Astrocyte (in vitro differentiated cells and primary cell): ENCODE results near the gene MAN1C1. TPM values are rescaled to one million over a fixed set of nuclear protein-coding genes. Genes with fewer than 3 reads are reported as not detected.

Experiments used
- DNase-seq: peaks from one replicate; pipeline ENCODE4 v3.0.0-alpha.2; 2010; ENCODE audit warnings: low read depth
- FAIRE-seq: peaks from 2 replicates; lab custom pipeline; 2011; peaks lifted over from hg19 to GRCh38; lab: Jason Lieb, UNC
- H2AFZ ChIP-seq: 2 replicates; pipeline ENCODE4 v1.6.0; 2012; ENCODE audit warnings: low read depth, low read length, inconsistent platforms
- H3K27ac ChIP-seq: 2 replicates; pipeline ENCODE4 v1.5.1; 2011; ENCODE audit warnings: low read depth, low read length, inconsistent platforms
- H3K27me3 ChIP-seq: 2 replicates; pipeline ENCODE4 v1.6.0; 2011; ENCODE audit warnings: low read length, inconsistent platforms; ENCODE audit not compliant: insufficient read depth
- H3K36me3 ChIP-seq: 2 replicates; pipeline ENCODE4 v1.5.1; 2011; ENCODE audit warnings: low read length, inconsistent platforms; ENCODE audit not compliant: insufficient read depth
- H3K4me1 ChIP-seq: 2 replicates; pipeline ENCODE4 v1.5.1; 2011; ENCODE audit warnings: low read length, inconsistent platforms; ENCODE audit not compliant: insufficient read depth
- H3K4me2 ChIP-seq: 2 replicates; pipeline ENCODE4 v1.6.0; 2012; ENCODE audit warnings: low read length, inconsistent platforms
- H3K4me3 ChIP-seq: 2 replicates; pipeline ENCODE4 v1.5.1; 2011; ENCODE audit warnings: low read depth, mild to moderate bottlenecking, low read length, inconsistent platforms; ENCODE audit not compliant: insufficient read depth
- H3K79me2 ChIP-seq: 2 replicates; pipeline ENCODE4 v1.6.0; 2012; ENCODE audit warnings: mild to moderate bottlenecking, low read length, inconsistent platforms; ENCODE audit not compliant: insufficient read depth
- H3K9ac ChIP-seq: 2 replicates; pipeline ENCODE4 v1.6.0; 2012; ENCODE audit warnings: mild to moderate bottlenecking, low read length, inconsistent platforms
- H3K9me3 ChIP-seq: 2 replicates; pipeline ENCODE4 v1.5.1; 2012; ENCODE audit warnings: low read depth, mild to moderate bottlenecking, low read length, inconsistent platforms; ENCODE audit not compliant: insufficient read depth
- H4K20me1 ChIP-seq: 2 replicates; pipeline ENCODE4 v1.6.0; 2012; ENCODE audit warnings: low read length, inconsistent platforms; ENCODE audit not compliant: insufficient read depth
- H3K27ac Mint-ChIP-seq: one replicate; pipeline ENCODE4 v1.8.0; 2021; ENCODE audit warnings: mild to moderate bottlenecking, mixed read lengths; ENCODE audit not compliant: unreplicated experiment
- H3K27me3 Mint-ChIP-seq: one replicate; pipeline ENCODE4 v1.8.0; 2021; ENCODE audit warnings: low read depth, mixed read lengths; ENCODE audit not compliant: unreplicated experiment
- H3K36me3 Mint-ChIP-seq: one replicate; pipeline ENCODE4 v1.8.0; 2021; ENCODE audit warnings: low read depth, mixed read lengths; ENCODE audit not compliant: unreplicated experiment
- H3K4me1 Mint-ChIP-seq: one replicate; pipeline ENCODE4 v1.8.0; 2021; ENCODE audit warnings: low read depth, mixed read lengths; ENCODE audit not compliant: unreplicated experiment
- H3K4me3 Mint-ChIP-seq: one replicate; pipeline ENCODE4 v1.8.0; 2021; ENCODE audit warnings: mild to moderate bottlenecking, moderate library complexity, mixed read lengths; ENCODE audit not compliant: unreplicated experiment
- H3K9me3 Mint-ChIP-seq: one replicate; pipeline ENCODE4 v1.8.0; 2021; ENCODE audit warnings: mild to moderate bottlenecking, mixed read lengths; ENCODE audit not compliant: unreplicated experiment
- EZH2 ChIP-seq: IDR thresholded peaks from 2 replicates; pipeline ENCODE4 v1.6.1; 2012; ENCODE audit warnings: mild to moderate bottlenecking, low read length, inconsistent platforms; ENCODE audit not compliant: insufficient read depth
- total RNA-seq: library from RNA; stranded (reverse); gene quantifications from 2 replicates; pipeline ENCODE4 v1.2.1, GENCODE V29; 2021
- TF ChIP-seq, protein P1 (sequence below): IDR thresholded peaks from 2 replicates; pipeline ENCODE4 v1.5.1; 2011; ENCODE audit warnings: low read depth, mild to moderate bottlenecking, inconsistent platforms, low read length, moderate library complexity; ENCODE audit not compliant: insufficient read depth

Gene MAN1C1
- total RNA-seq, 1 donor from 2014 or later = 0.86 TPM

DNA sequence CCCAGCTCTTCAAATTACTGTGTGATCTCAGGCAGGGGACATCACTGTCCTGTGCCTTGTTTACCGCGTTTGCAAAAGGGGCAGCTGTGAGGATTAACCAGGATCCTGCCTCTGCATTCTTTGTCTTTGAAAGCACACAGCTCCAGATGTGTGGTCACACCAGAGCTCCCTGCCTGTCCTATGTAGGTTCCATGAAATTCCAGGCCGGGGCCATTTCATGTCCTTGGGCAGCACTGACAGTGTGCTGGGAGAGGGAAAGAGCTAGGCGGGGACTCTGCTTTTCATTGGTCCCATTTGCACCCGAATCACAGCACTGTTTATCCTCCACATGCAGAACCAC lies 141.2 kb downstream of the MAN1C1 start:
- H3K4me1 ChIP-seq = no peaks in the 10 kb centered on the region
- no peak for FAIRE-seq
- H3K9me3 Mint-ChIP-seq = no peaks in the 10 kb centered on the region
- no peaks in the 10 kb centered on the region for H3K36me3 ChIP-seq
- H2AFZ ChIP-seq = no peak overlapping the region
- TF ChIP-seq, protein P1, sequence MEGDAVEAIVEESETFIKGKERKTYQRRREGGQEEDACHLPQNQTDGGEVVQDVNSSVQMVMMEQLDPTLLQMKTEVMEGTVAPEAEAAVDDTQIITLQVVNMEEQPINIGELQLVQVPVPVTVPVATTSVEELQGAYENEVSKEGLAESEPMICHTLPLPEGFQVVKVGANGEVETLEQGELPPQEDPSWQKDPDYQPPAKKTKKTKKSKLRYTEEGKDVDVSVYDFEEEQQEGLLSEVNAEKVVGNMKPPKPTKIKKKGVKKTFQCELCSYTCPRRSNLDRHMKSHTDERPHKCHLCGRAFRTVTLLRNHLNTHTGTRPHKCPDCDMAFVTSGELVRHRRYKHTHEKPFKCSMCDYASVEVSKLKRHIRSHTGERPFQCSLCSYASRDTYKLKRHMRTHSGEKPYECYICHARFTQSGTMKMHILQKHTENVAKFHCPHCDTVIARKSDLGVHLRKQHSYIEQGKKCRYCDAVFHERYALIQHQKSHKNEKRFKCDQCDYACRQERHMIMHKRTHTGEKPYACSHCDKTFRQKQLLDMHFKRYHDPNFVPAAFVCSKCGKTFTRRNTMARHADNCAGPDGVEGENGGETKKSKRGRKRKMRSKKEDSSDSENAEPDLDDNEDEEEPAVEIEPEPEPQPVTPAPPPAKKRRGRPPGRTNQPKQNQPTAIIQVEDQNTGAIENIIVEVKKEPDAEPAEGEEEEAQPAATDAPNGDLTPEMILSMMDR = no peak
- TF ChIP-seq EZH2 = no peak
- no peak overlapping the region for H3K27ac ChIP-seq
- no peak overlapping the region for H3K4me3 Mint-ChIP-seq
- no peak overlapping the region for H3K27ac Mint-ChIP-seq
- H3K36me3 Mint-ChIP-seq = peaks cover 2% of the 10 kb centered on the region
- no peaks in the 10 kb centered on the region for H4K20me1 ChIP-seq
- H3K4me1 Mint-ChIP-seq = no peaks in the 10 kb centered on the region
- peaks cover 28% of the 10 kb centered on the region for H3K27me3 ChIP-seq
- H3K4me3 ChIP-seq = no peak overlapping the region
- no peak overlapping the region for H3K9ac ChIP-seq
- no peak overlapping the region for H3K4me2 ChIP-seq
- H3K79me2 ChIP-seq = no peaks in the 10 kb centered on the region
- no peak for DNase-seq
- peaks cover 64% of the 10 kb centered on the region for H3K27me3 Mint-ChIP-seq
- H3K9me3 ChIP-seq = no peaks in the 10 kb centered on the region

DNA sequence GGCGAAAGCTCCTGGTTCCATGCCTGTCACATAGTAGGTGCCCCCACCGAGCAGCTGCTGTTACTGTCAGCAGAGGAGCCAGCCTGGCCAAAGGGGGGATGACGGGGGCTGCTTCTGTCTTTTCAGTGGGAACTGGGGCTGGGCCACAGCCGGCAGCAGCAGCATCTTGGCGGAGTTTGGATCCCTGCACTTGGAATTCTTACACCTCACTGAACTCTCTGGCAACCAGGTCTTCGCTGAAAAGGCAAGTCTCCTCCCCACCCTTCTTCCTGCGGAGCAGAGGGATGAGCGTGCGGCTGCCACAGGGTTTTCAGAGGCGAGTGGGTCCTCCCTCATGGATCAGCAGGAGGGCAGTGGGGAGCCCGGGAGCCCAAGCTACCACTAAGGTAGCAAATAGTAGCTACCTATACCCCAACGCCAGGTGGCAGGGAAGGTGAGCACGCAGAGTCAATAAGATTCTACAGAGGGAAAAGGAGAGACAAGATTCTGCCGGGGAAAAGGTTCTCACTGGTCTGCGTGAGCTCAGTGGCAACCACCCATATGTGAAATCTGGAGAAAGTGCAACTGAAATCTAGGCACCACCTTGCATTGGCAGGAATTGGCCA lies 142.0 kb downstream of the MAN1C1 start:
- TF ChIP-seq, protein P1 = no peak
- TF ChIP-seq EZH2 = no peak
- Histone ChIP-seq H4K20me1 (no peaks in the 10 kb centered on the region), H3K27ac (no peak overlapping the region), H3K4me3 (no peak overlapping the region), H3K27me3 (peaks cover 28% of the 10 kb centered on the region), H3K4me2 (no peak overlapping the region), H3K9ac (no peak overlapping the region), H3K36me3 (no peaks in the 10 kb centered on the region), H3K79me2 (no peaks in the 10 kb centered on the region), H3K4me1 (no peaks in the 10 kb centered on the region), H3K9me3 (no peaks in the 10 kb centered on the region), H2AFZ (no peak overlapping the region)
- H3K27me3 Mint-ChIP-seq = peaks cover 61% of the 10 kb centered on the region
- no peak overlapping the region for H3K4me3 Mint-ChIP-seq
- no peak overlapping the region for H3K27ac Mint-ChIP-seq
- DNase-seq = no peak
- H3K9me3 Mint-ChIP-seq = no peaks in the 10 kb centered on the region
- H3K36me3 Mint-ChIP-seq = peaks cover 2% of the 10 kb centered on the region
- no peak for FAIRE-seq
- H3K4me1 Mint-ChIP-seq = no peaks in the 10 kb centered on the region

DNA sequence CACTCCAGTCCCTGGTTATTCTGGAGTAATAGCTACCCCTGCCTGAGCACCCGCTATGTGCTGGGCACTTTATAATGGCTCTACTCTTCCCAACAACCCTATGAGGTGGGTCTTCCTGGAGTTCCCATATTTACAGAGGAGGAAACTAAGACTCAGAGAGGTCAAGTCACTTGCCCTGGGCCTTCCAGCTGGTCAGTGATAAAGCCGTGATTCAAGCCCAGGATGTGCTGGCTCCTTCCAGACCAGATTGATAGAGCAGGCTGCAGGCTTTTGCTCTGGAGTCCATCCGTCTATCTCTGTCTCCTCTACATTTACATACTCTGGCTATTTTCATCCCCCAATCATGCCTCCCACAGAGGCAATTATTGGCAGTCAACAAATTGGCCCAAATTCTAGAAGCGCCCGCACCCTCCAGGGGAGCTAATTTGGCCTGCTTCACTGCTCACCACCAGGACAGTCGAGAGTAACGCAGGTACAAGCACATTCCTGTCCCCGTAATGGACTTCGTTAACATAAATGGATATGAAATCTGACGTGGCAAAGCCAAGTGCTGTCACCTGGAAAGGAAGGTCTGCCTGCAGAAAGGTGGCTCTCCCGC lies 143.6 kb downstream of the MAN1C1 start:
- Histone ChIP-seq H3K27me3 (peaks cover 21% of the 10 kb centered on the region), H2AFZ (no peak overlapping the region), H3K27ac (no peak overlapping the region), H3K9ac (no peak overlapping the region), H3K4me1 (no peaks in the 10 kb centered on the region), H3K4me2 (no peak overlapping the region), H3K79me2 (no peaks in the 10 kb centered on the region), H3K9me3 (no peaks in the 10 kb centered on the region), H4K20me1 (no peaks in the 10 kb centered on the region), H3K36me3 (no peaks in the 10 kb centered on the region), H3K4me3 (no peak overlapping the region)
- Mint-ChIP-seq H3K36me3 (no peaks in the 10 kb centered on the region), H3K27me3 (peaks cover 51% of the 10 kb centered on the region), H3K27ac (no peak overlapping the region), H3K4me1 (no peaks in the 10 kb centered on the region), H3K4me3 (no peak overlapping the region), H3K9me3 (no peaks in the 10 kb centered on the region)
- FAIRE-seq (no peak), DNase-seq (no peak)
- TF ChIP-seq, protein P1 = no peak
- no peak for TF ChIP-seq EZH2
